GM19324 (cell line): ENCODE results near the gene CASP8.
"Not testable (repeated sequence)": the region's sequence is repeated elsewhere in the genome, so short reads cannot be mapped to it uniquely, and the experiment has no call there.

Experiments used
- ATAC-seq: cut with Tn5 transposase; IDR thresholded peaks from one replicate; pipeline ENCODE4 v1.9.1; 2021; ENCODE audit warnings: mild to moderate bottlenecking, moderate library complexity; ENCODE audit not compliant: unreplicated experiment, low FRiP score

The CASP8 gene

DNA sequence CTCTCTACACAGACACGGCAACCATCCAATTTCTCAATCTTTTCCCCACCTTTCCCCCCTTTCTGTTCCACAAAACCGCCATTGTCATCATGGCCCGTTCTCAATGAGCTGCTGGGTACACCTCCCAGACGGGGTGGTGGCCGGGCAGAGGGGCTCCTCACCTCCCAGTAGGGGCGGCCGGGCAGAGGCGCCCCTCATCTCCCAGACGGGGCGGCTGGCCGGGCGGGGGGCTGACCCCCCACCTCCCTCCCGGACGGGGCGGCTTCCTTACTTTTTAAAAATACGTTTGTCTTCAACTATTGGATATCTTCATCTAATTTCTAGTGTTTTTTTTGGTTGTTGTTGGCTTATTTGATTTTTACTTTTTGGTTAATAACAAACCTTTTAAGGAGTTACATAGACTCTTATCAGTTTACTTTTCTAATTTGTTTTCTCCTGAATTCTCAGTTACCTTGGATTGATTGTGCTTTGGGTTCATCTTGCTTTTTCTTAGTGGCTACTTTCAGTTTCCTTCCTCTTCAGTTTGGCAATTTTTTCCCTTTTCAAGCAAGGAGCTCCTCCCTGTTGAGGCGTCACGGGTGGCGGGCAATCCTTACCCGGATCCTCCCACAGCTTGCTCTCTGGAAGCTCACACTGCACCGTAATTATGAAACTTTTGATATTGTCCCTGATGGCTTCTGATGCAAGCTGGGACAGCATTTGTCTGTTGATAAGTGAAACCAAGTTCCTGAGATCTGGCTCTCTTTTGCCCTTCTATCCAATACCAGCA, 21.0 kb upstream of the CASP8 start:
- ATAC-seq = not testable (repeated sequence)

- no peak for ATAC-seq
Measured at GRCh38 chr2:201242571-201243277, 17.6 kb upstream of the CASP8 start.

DNA sequence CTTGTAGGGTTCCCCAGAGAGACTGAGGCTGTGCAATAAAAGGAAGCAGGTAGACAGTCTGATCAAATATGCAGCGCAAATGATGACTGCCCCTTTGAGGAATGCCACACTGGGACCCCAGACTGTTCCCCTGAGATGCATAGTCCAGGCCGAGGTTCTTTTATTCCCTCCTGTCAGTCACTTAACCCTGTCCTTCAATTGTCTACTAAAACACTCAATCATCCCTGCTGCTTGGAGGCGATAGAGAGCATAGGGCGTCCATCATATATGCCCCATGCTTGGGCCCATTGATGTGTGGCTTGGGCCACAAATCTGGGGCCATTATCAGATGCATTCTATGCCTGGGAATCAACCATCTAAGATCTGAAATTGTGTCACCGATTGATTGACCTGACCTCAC, 15.5 kb upstream of the CASP8 start:
- no peak for ATAC-seq

DNA sequence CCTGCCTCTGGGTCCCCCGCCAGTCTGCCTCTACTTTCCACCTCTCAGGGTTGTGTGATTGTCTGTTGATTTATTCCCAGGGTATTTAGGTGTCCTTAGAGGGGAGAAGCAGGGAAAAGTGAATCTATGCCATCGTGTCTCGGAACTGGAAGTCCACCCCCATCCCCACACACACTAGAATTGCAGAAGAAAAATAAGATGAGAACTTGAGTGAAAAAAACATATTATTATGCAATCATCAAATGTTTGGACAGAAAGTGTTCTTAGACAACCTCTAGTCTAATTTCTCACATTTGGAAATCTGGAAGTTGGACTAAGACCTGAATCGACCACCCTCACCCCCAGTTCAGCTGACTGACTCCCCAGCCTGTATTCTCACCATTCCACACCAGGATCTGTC, 14.1 kb upstream of the CASP8 start:
- ATAC-seq = no peak

GRCh38 chr2:201248288-201248844, 12.0 kb upstream of the CASP8 start:
- no peak for ATAC-seq

- no peak for ATAC-seq
Measured at GRCh38 chr2:201249889-201250288, 10.4 kb upstream of the CASP8 start.

GRCh38 chr2:201250741-201251140, 9.6 kb upstream of the CASP8 start:
- ATAC-seq = no peak

DNA sequence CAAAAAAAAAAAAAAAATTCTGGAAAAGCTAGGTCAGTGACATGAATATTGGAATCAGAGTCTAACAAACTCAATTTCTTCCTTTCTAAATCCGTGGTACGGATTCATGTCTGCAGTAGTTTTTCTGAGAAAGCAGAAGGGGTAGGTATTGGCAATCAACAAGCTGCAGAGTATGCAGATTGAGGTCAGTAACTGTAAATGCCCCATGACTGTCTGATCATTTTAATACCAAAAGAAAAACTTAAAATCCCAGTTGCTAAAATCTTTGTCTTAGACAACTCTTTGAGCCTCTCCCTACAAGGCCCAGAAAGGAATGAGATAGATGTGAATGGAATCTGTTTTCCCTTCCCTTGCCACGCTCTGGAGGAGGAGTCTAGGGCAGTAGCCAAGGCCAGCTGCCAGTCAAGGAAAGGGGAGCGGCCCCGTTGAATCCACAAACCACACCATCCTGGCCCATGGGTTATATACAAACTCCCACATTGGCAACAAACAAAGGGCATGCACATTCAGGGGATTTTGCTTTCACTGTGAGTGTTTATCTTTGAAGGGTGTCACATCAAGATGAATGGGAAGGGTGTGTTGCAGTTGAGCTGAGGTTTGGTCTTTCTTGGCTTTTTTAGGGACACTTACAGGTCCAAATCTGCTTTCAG, 6.1 kb upstream of the CASP8 start:
- ATAC-seq = no peak

DNA sequence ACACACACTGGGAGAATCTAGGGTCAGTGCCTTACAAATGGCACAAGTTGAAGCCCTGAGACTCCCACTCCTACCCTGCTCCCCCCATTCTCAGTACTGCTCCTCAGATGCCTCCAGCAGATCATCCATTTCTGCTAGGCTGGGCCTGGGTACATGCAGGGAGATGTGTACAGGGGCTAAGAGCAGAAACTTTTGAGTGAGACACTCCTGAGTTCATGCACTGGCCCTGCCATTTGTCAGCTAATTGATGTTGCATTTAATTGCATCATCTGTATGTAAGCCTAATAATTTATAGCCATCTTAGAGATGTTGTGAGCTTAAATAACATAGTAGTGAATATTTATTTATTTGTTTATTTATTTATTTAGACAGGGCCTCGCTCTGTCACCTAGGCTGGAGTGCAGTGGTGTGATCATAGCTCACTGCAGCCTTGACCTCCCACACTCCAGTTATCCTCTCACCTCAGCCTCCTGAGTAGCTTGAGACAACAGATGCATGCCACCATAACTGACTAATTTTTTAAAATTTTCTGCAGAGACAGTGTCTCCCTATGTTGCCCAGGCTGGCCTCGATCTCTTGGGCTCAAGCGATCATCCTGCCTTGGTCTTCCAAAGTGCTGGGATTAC, 4.8 kb upstream of the CASP8 start:
- no peak for ATAC-seq

GRCh38 chr2:201256082-201256481, 4.3 kb upstream of the CASP8 start:
- no peak for ATAC-seq

DNA sequence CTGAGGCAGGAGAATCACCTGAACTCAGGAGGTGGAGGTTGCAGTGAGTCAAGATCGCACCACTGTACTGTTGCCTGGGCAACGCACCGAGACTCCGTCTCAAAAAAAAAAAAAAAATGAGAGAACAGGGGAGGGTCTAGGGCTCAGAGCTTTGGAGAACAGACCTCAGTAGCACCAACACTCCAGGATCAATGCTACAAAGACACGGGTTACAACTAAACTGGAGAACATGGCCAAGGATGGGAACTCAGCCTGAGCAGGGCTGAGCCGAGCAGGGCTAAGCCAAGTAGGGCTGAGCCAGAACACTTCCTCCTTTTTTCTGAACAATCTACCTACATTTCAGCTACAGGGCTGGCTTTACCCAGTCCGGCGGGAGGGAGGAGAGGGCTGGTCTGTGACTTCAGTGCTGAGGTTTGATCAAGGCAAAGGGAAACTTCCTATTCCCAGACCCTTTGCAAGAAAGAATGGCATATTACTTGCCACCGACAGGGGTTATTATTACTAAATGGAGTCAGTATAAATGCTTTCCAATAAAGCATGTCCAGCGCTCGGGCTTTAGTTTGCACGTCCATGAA, 2.9 kb upstream of the CASP8 start:
- peak; percentile 53 for ATAC-seq

DNA sequence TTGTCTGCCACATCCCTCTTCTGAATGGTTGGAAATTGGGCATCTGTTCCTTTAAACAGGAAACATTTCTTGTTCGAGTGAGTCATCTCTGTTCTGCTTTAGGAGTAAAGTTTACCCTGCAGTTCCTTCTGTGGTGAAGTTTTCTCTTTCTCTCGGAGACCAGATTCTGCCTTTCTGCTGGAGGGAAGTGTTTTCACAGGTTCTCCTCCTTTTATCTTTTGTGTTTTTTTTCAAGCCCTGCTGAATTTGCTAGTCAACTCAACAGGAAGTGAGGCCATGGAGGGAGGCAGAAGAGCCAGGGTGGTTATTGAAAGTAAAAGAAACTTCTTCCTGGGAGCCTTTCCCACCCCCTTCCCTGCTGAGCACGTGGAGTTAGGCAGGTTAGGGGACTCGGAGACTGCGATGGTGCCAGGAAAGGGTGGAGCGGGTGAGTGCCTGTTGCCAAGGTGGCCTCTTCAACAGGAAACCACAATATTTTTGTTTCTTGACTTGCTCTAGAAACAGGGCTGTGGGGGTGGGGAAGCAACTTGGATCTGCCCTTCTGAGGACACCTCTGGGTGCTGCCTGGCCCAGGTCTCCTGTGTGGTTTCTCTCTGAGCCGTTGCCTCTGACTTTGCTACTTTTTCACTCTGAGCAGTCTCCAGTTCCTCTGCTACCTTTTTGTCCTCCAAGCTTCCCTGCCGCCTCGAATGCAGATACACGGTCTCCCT, 2.2 kb upstream of the CASP8 start:
- peak; percentile 77 for ATAC-seq

GRCh38 chr2:201258666-201259615, 1.4 kb upstream of the CASP8 start:
- ATAC-seq = no peak

DNA sequence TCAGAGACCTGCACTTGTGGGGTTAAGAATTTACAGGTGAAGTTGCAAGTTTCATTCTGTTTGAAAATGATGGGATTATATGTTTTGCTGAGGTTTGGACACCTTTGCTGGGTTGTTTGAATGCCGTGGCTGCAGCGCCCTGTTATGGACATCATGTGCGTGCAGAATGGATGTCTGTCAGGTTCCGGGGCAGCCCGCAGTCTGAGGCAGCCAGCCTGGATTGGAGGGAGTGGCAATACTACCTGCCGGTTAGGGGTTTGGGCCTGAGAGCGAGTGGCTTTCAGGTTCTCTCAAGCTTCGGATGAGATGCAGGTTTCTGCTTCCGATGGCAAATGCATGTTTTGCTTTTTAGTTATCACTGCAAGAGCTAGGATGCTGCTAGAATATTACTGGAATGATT, 1.1 kb downstream of the CASP8 start:
- ATAC-seq = no peak

- no peak for ATAC-seq
Measured at GRCh38 chr2:201261906-201262305, 1.6 kb downstream of the CASP8 start.

DNA sequence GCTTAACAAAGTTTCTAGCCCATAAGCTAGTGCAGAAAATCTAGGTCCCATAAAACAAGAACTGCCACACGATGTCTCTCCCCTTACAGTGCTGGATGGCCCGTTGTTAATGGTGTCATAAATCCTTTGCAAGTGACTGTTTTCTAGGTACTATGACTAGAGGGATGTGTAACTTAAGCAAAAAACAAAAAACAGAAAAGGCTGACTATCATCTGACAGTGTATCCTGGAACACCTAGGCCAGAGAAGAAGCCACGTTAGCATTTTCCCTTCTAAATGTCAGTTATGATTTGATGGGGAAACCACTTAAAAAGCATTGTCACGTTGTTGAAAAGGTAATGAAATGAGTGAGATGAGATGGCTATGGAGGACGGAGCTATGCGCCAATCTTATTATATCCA, 2.4 kb downstream of the CASP8 start:
- ATAC-seq = no peak

DNA sequence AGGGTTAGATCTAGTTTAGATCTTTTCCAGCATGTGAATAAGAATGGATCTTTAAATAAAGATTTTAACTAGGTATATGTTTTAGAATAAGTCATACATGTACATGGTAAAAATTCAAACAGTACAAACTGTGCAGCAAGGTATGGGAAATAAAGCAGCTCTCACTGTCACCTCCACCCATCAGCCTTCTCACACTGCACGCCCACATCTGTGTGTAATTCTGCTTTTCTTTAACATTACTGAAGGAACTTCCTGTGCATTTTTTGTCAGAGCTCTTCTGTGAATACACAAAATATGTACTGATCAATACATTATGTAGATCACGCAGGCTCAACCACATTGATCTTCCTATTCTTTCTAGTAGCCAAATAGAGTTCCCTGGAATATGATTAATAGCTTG, 3.4 kb downstream of the CASP8 start:
- ATAC-seq = no peak

DNA sequence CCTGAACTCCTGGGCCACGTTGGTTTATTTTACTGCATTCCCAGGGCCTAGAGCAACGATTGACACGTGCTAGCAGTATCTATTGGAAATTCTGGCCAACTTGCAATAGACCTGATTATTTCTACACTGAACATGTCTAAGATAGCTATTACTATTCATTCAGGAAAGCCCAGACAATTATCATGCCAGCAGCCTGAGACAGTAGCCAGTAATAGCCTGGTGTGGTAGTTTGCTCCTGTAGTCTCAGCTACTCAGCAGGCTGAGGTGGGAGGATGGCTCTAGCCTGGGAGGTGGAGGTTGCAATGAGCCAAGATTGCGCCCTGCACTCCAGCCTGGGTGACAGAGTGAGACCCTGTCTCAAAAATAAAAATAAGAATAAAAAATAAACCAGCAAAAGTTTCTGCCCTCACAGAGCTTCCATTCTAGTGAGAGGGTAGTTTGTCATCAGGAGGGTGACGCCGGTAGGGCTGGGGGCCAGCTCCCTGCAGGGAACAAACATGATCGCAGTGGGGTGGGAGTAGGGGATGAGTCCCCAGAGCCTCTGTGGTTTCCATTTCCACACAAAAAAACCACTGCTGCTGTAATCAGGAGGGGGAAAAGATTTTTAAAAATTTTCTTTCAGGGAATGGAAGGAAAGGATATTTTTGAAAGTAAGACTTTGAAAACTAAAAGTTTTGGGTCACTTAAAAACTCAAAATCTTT, 4.3 kb downstream of the CASP8 start:
- no peak for ATAC-seq
